Right lobe of liver (tissue), 4 donors: ENCODE data around the gene TTC28.

ENCODE experiments used
- CTCF ChIP-seq, 4 donors: fragments of 200-600 bp in 3 of 4; fragments of 450-650 bp in 1 of 4; IDR thresholded peaks; one replicate each; pipeline versions ENCODE4 v1.5.1 to v1.8.0; 2016 to 2022; ENCODE audit warnings: antibody characterized with exemption in 4 of 4, mild to moderate bottlenecking in 2 of 4
- POLR2A ChIP-seq: fragments of 450-650 bp; IDR thresholded peaks from one replicate; pipeline ENCODE4 v1.6.1; 2017; ENCODE audit warnings: antibody characterized with exemption, mild to moderate bottlenecking
- donor health status: DM: no; HTN: no; CAD: no.
- donor health status: DM: no; HTN: no; CAD: no.
- donor health status: DM: no; HTN: yes; CAD: no.

- no peak for TF ChIP-seq CTCF (IDR thresholded peaks at IDR 0.05)
- TF ChIP-seq POLR2A = no peak
These were observed 165.3 kb downstream of the TTC28 start for GRCh38 chr22:28514321-28514821.
